ENCODE data around the gene MFN2. TPM values are rescaled to one million over a fixed set of nuclear protein-coding genes. Genes with fewer than 3 reads are reported as not detected.

The MFN2 gene
- total RNA-seq, 1 experiment from 2014 or later = 56.8 TPM

DNA sequence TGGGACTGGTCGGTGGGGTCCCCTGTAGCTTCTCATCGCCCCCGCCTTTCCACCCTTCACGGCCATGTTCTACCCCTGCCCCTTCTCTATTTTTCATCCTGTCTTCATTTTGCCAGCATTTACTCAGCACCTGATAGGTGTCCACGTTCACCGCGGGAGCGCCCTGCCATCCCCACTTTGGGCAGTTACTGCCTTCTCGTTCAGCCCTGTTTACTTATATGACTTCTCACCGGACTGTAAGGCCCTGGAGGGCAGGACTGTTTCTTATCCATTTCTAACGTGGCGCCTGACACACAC, 380 bp downstream of the MFN2 start:
- H3K4me1 Mint-ChIP-seq = peaks cover 22% of the 10 kb centered on the region
- no peaks in the 10 kb centered on the region for H3K9me3 Mint-ChIP-seq
- ATAC-seq (no peak; the same call in 1 of the 2 replicates), DNase-seq (ENCODE audit: low spot score) (no peak)
- H3K4me3 Mint-ChIP-seq = peak overlapping the region; percentile 98
- peaks cover 35% of the 10 kb centered on the region for H3K36me3 Mint-ChIP-seq
- no peaks in the 10 kb centered on the region for H3K27me3 Mint-ChIP-seq (ENCODE audit: low read depth)
- H3K27ac Mint-ChIP-seq = peak overlapping the region; percentile 99
- POLR2A ChIA-PET = interaction anchor here (0.9 to 3.7 kb wide), 4 partner anchors 38 to 73 kb away, joined by 4 to 31 read pairs (median 14); partner anchors contain the start of gene MIIP
- CTCF ChIA-PET = interaction anchor here (1.0 to 3.4 kb wide), 7 partner anchors 14 to 177 kb away, joined by 4 to 27 read pairs (median 6); no protein-coding TSS in a partner anchor
- TF ChIP-seq RELA (CRISPR knock-in tag; IDR thresholded peaks at IDR 0.05; ENCODE audit: borderline replicate concordance) = no peak
- TF ChIP-seq, protein P1, sequence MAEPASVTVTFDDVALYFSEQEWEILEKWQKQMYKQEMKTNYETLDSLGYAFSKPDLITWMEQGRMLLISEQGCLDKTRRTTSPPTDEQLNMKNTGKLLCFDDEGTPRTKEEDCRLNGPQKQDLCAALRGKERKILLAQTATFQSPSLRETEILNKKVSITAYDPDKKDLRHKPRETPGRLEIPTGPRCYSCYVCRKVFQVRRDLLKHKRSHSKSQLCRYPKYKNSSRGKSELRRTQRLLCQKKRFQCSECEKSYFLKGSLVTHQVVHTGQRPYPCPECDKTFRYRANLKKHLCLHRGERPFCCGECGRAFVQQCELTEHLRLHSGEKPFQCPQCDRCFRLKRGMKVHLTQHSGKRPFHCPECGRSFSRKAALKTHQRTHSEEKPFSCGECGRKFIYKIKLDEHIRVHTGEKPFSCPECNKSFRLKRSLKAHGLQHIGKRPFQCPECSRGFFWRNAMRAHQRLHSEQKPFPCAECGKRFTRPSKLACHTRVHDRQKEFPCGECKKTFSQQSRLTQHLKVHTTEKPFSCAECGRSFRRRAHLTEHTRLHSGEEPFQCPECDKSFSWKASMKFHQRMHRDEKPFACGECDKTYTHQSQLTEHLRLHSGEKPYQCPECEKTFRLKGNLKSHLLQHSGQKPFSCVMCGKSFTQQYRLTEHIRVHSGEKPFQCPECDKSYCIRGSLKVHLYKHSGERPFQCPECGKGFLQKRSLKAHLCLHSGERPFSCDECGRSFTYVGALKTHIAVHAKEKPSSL (CRISPR knock-in tag; conservative IDR thresholded peaks at IDR 0.05) = no peak
- no peak for TF ChIP-seq MXD4 (CRISPR knock-in tag; IDR thresholded peaks at IDR 0.05; ENCODE audit: borderline replicate concordance)
- TF ChIP-seq ESRRA (CRISPR knock-in tag; IDR thresholded peaks at IDR 0.05; ENCODE audit: borderline replicate concordance) = no peak
- TF ChIP-seq, protein P2, sequence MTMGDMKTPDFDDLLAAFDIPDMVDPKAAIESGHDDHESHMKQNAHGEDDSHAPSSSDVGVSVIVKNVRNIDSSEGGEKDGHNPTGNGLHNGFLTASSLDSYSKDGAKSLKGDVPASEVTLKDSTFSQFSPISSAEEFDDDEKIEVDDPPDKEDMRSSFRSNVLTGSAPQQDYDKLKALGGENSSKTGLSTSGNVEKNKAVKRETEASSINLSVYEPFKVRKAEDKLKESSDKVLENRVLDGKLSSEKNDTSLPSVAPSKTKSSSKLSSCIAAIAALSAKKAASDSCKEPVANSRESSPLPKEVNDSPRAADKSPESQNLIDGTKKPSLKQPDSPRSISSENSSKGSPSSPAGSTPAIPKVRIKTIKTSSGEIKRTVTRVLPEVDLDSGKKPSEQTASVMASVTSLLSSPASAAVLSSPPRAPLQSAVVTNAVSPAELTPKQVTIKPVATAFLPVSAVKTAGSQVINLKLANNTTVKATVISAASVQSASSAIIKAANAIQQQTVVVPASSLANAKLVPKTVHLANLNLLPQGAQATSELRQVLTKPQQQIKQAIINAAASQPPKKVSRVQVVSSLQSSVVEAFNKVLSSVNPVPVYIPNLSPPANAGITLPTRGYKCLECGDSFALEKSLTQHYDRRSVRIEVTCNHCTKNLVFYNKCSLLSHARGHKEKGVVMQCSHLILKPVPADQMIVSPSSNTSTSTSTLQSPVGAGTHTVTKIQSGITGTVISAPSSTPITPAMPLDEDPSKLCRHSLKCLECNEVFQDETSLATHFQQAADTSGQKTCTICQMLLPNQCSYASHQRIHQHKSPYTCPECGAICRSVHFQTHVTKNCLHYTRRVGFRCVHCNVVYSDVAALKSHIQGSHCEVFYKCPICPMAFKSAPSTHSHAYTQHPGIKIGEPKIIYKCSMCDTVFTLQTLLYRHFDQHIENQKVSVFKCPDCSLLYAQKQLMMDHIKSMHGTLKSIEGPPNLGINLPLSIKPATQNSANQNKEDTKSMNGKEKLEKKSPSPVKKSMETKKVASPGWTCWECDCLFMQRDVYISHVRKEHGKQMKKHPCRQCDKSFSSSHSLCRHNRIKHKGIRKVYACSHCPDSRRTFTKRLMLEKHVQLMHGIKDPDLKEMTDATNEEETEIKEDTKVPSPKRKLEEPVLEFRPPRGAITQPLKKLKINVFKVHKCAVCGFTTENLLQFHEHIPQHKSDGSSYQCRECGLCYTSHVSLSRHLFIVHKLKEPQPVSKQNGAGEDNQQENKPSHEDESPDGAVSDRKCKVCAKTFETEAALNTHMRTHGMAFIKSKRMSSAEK (CRISPR knock-in tag; IDR thresholded peaks at IDR 0.05; ENCODE audit: borderline replicate concordance) = no peak
- no peak for TF ChIP-seq JAZF1 (CRISPR knock-in tag; IDR thresholded peaks at IDR 0.05)
- no peak for TF ChIP-seq PRRX2 (CRISPR knock-in tag; IDR thresholded peaks at IDR 0.05)
- TF ChIP-seq NFE2L1 (CRISPR knock-in tag; IDR thresholded peaks at IDR 0.05) = no peak
- TF ChIP-seq, protein P3, sequence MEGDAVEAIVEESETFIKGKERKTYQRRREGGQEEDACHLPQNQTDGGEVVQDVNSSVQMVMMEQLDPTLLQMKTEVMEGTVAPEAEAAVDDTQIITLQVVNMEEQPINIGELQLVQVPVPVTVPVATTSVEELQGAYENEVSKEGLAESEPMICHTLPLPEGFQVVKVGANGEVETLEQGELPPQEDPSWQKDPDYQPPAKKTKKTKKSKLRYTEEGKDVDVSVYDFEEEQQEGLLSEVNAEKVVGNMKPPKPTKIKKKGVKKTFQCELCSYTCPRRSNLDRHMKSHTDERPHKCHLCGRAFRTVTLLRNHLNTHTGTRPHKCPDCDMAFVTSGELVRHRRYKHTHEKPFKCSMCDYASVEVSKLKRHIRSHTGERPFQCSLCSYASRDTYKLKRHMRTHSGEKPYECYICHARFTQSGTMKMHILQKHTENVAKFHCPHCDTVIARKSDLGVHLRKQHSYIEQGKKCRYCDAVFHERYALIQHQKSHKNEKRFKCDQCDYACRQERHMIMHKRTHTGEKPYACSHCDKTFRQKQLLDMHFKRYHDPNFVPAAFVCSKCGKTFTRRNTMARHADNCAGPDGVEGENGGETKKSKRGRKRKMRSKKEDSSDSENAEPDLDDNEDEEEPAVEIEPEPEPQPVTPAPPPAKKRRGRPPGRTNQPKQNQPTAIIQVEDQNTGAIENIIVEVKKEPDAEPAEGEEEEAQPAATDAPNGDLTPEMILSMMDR (IDR thresholded peaks at IDR 0.05) = no peak

DNA sequence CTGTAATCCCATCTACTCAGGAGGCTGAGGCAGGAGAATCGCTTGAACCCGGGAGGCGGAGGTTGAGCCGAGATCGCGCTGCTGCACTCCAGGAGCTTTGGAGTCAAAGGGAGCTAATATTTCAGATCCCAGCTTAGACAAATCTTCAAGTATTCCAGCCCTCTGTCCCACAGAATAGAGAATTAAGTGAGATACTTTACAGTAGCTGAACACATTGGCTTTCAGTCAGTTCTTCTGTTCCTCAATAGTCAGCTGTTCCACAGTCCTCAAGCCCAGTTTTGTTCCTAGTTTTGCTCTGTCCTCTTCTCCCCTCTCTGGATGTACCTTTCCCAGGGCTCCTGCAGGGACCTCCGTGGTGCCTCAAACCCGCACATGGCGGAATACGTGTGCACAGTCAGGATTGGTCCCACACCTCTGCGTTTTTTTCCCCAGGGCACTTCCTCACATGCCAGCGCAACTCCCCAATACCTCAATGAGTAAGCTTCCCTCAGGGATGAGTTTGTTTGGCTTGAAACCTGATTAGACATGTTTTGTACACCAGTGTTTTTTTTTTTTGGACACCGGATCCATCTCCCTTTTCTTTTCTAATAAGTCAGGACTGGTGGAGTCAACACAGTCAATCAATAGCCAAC, 1.2 kb downstream of the MFN2 start:
- Mint-ChIP-seq H3K4me1 (peaks cover 28% of the 10 kb centered on the region), H3K4me3 (peak overlapping the region; percentile 98), H3K36me3 (peaks cover 42% of the 10 kb centered on the region), H3K9me3 (no peaks in the 10 kb centered on the region), H3K27me3 (ENCODE audit: low read depth) (no peaks in the 10 kb centered on the region), H3K27ac (peak overlapping the region; percentile 99)
- ChIA-PET POLR2A (interaction anchor here (1.0 to 3.7 kb wide), 3 partner anchors 72 to 74 kb away, joined by 3 to 31 read pairs (median 11); no protein-coding TSS in a partner anchor), CTCF (interaction anchor here (0.9 to 3.4 kb wide), 6 partner anchors 13 to 143 kb away, joined by 3 to 27 read pairs (median 8); no protein-coding TSS in a partner anchor)
- DNase-seq (ENCODE audit: low spot score) (no peak), ATAC-seq (no peak)
- TF ChIP-seq RELA (CRISPR knock-in tag; IDR thresholded peaks at IDR 0.05; ENCODE audit: borderline replicate concordance) = no peak
- TF ChIP-seq, protein P1 (CRISPR knock-in tag; conservative IDR thresholded peaks at IDR 0.05) = no peak
- TF ChIP-seq NR1H2 (CRISPR knock-in tag; IDR thresholded peaks at IDR 0.05) = no peak
- TF ChIP-seq, protein P4, sequence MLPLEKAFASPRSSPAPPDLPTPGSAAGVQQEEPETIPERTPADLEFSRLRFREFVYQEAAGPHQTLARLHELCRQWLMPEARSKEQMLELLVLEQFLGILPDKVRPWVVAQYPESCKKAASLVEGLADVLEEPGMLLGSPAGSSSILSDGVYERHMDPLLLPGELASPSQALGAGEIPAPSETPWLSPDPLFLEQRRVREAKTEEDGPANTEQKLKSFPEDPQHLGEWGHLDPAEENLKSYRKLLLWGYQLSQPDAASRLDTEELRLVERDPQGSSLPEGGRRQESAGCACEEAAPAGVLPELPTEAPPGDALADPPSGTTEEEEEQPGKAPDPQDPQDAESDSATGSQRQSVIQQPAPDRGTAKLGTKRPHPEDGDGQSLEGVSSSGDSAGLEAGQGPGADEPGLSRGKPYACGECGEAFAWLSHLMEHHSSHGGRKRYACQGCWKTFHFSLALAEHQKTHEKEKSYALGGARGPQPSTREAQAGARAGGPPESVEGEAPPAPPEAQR (CRISPR knock-in tag; IDR thresholded peaks at IDR 0.05) = no peak
- TF ChIP-seq ELF4 (CRISPR knock-in tag; IDR thresholded peaks at IDR 0.05; ENCODE audit: low read depth) = no peak
- TF ChIP-seq PRRX2 (CRISPR knock-in tag; IDR thresholded peaks at IDR 0.05) = no peak
- no peak for TF ChIP-seq SMAD4 (CRISPR knock-in tag; IDR thresholded peaks at IDR 0.05)
- no peak for TF ChIP-seq NFYB (CRISPR knock-in tag; conservative IDR thresholded peaks at IDR 0.05; ENCODE audit: low read depth)
- TF ChIP-seq GRHL2 (CRISPR knock-in tag; IDR thresholded peaks at IDR 0.05; ENCODE audit: insufficient replicate concordance, severe bottlenecking) = no peak
- TF ChIP-seq, protein P5, sequence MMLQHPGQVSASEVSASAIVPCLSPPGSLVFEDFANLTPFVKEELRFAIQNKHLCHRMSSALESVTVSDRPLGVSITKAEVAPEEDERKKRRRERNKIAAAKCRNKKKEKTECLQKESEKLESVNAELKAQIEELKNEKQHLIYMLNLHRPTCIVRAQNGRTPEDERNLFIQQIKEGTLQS (CRISPR knock-in tag; conservative IDR thresholded peaks at IDR 0.05) = no peak
- no peak for TF ChIP-seq JUN (CRISPR knock-in tag; IDR thresholded peaks at IDR 0.05)
- no peak for TF ChIP-seq ZNF423 (CRISPR knock-in tag; IDR thresholded peaks at IDR 0.05)
- TF ChIP-seq CBFB (CRISPR knock-in tag; IDR thresholded peaks at IDR 0.05; ENCODE audit: low read depth) = no peak
- no peak for TF ChIP-seq ZNF416 (CRISPR knock-in tag; IDR thresholded peaks at IDR 0.05)
- TF ChIP-seq FOXK1 (CRISPR knock-in tag; IDR thresholded peaks at IDR 0.05) = no peak
